HS-27A (cell line): ENCODE measurements around the gene EIF3A.

Experiments used
- DNase-seq: peaks from one replicate; pipeline ENCODE4 v3.0.0-alpha.2; 2012; ENCODE audit warnings: low read depth, missing footprints

The EIF3A gene

DNA sequence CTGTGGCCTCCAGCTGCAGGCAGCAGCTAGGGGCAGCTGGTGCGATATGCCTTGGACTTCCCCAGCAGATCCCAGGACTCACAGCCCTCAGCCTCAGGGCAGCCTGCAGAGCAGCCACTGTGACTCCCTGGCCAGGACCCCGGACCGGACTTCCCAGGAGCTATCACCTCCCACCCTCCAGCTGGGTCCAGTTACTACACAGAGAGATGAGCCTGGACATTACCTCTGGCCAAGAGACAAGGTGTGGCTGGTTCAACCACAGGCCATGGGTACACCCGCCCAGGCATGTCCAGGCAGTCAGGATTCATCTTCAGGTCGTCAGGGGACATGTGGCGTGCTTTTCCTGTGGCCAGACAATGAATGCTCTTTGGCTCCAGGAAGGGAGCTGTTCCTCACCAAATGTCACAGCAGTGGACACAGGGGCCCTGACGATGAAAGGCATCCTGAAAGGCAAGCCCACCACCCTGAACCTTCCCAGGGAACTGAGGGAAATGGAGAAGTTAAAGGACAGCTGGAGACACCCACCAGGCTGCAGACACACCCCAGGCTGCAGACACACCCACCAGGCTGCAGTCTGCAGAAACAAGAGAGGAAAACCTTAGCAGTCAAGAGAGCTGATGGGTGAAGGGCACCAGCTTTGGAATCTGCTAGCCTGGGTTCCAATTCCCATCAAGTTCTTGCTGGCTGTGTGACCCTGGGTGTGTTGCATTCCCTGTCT lies 76.9 kb downstream of the EIF3A start:
- DNase-seq: no peak

DNA sequence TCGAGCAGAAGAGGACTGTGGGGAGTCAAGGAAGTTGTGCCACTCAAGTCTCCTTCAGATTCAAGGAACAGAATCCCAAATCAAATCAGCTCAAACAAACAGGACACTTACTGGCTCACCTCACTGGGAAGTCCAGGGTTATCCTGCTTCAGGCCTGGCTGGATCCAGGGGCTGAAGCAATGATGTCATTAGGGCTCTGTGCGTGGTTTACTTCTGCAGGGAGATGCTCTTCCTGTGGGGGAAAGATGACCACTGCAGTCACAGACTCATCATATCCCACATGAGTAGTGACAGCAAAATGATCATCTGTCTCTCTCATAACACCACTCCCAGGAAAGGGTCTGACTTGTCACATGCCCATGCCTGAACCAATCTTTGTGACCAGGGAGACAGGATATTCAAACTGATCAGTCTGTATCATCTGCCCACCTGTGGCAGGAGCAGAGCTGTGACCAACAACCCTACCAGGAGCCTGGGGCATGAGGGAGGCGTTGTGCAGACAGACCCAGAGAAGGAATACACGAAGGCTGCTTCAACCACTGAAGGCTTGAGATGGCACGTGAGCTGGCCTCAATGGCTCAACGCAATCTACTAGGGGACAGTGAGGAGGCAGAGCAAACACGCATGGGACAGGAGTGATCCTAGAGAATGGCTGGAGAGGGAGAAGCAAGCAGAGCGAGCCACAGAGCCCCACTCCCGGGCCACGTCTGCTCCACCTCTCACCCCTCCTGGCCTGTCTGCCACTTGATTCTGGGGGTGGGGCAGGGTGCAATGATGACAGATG lies 78.7 kb downstream of the EIF3A start:
- no peak for DNase-seq

DNA sequence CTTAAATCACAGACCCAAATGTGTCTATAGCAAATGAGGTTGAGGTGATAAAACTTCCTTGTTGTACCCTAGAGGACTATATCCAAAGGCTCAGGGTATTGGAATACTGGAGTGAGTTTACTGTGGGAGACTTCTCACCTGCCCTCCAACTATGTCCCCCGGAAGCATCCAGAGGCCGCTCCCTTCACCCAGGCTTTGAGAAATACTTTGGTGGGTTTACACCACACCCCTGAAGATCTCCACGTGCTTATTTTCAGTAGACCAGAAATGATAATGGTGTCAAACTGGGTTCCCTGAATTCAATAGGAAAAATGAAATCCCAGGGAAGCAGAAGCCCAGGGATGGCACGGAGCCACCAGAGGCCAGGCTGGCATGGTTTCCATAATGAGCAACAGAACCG lies 82.4 kb downstream of the EIF3A start:
- DNase-seq: no peak

DNA sequence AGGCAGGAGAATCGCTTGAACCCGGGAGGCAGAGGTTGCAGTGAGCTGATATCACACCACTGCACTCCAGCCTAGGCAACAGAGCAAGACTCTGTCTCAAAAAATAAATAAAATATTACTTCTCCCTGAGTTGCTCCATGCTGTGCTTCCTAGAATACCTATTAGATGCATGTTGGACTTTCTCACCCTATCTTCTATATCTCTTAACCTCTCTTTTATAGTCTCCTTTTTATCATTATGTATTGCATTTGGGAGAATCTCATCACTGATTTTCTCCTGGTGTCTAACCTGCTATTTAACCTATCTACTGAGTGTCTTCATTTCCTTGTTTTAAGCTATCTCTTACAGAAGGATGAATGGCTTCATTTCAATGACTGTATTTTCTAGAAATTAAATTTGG lies 83.2 kb downstream of the EIF3A start:
- DNase-seq: no peak

DNA sequence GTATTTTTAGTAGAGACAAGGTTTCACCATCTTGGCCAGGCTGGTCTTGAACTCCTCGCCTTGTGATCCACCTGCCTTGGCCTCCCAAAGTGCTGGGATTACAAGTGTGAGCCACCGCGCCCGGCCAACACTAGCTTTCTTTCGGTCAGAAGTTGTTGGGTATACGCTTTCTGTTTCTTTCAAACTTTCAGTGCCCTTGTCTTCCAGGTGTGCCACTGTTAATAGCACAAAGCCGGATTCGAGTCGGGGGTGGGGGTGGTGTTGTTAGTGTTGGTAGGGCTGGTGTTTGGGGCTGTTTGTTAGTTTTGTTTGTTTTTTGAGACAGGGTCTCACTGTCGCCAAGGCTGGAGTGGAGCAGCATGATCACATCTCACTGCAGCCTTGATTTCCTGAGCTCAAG lies 84.9 kb downstream of the EIF3A start:
- no peak for DNase-seq

DNA sequence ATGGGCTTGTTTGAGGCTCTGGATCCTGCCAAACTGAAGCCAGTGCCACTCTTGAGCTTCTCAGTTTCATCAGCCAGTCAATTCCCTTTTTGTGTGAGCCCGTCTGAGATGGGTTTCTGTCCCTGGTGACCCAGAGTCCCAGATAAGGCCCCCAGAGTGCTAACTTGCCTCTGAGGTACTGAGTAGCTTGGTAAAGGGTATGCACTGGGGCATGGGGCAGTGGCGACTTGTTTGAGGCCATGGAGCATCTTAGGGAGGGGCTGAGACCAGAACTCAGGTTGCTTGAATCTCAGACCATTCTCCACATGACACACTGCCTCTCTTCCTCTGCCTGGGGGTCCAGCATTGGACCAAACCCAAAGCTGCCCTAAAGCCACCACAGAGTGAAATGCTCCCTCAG lies 86.3 kb downstream of the EIF3A start:
- DNase-seq: no peak

DNA sequence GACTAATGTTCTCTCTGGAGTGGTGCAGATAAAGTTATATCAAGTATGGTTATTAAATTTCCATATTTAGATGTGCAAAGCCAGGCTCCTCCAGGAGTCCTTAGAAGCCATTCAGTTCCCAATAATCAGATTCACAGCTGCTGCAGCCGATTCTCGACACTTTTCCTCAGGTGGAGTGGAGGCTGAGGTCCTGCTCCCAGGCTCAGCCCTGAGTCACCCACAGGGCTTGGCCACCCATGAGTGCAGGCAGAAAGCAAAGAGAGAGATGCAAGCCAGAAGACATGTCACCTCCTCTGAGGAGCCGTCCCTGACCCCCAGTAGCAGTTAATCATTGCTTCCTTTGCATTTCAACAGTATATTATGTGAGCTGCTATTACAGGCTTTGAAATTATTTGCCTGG lies 87.4 kb downstream of the EIF3A start:
- no peak for DNase-seq

DNA sequence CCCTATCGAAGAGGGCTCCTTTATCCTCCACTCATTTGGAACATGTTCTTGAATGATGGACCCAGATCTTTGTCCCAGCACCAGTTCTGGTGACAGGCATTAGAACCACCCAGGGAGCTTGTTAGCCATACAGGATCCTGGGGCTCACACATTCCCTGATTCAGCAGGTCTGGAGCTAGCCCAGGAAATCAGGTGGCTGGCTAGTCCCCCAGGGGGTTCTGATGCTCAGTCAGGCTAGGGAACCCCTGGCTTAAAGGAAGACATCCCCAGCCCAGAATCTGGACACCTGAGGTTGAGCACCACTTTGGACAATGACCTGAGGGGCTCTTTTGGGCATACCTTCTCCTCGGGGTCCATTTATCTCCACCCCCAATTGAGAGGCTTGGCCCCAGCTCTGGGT lies 88.1 kb downstream of the EIF3A start:
- no peak for DNase-seq

DNA sequence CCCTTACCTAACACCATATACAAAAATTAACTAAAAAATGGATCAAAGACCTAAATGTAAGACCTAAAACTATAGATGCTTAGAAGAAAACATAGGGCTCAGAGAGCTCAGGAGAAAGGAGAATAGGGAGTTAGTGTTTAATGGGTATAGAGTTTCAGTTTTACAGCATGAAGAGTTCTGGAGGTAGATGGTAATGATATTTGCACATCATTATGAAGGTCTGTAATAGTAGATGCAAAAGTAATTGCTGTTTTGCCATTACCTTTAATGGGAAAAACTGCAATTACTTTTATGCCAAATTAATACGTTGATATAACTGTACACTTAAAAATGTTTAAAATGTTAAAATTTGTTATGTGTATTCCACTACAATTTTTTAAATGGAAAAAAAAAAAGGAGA lies 90.3 kb downstream of the EIF3A start:
- DNase-seq: no peak

DNA sequence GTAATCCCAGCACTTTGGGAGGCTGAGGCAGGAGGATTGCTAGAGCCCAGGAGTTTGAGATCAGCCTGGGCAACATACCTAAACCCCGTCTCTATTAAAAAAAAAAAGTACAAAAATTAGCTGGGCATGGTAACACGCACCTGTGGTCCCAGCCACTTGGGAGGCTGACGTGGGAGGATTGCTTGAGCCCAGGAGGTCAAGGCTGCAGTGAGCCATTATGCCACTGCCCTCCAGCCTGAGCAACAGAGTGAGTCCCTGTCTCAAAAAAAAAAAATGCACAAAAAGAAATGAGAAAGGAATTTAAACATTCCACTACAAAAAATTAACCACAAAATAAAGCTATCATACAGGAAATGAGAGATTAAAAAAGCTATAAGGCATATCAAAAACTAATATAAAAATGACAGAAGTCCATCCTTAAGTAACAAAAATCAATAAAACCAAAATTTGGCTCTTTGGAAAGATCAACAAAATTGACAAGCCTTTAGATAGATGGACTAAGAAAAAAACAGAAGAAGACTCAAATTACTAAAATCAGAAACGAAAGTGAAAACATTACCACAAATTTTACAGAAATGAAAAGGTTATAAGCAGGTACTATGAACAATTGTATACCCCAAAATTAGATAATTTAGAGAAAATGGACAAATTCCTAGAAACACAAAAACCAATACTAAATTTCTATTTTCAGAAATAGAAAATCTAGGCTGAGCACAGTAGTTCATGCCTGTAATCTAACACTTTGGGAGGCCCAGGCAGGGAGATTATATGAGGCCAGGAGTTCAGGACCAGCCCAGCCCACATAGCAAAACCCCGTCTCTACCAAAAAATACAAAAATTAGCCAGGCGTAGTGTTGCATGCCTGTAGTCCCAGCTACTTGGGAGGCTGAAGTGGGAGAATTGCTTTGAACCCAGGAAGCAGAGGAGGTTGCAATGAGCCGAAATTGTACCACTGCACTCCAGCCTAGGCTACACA lies 93.5 kb downstream of the EIF3A start:
- DNase-seq: no peak

DNA sequence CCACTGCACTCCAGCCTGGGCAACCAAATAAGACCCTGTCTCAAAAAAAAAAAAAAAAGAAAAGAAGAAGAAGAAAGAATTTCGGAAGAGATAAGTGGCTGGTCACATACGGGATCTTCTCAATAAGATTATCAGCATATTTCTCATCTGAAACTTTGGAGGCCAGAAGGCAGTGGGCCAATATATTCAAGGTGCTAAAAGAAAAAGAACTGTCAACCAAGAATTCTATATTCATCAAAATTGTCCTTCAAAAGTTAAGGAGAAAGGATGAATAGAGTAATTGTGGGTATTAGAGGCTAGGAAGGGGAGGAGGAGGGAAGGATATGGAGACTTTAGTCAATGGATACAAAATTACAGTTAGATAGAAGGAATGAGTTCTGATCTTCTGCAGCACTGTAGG lies 95.0 kb downstream of the EIF3A start:
- no peak for DNase-seq
